Naive thymus-derived CD4-positive, alpha-beta T cell (primary cell): Measurements from ENCODE around the gene PDYN. TPM values are rescaled to one million over a fixed set of nuclear protein-coding genes. Genes with fewer than 3 reads are reported as not detected.

Experiments
- ATAC-seq: fragments of 150-1000 bp; cut with Tn5 transposase; 2 replicates; pipeline ENCODE4 v1.10.0; 2021; ENCODE audit warnings: mild to moderate bottlenecking, moderate library complexity
- CTCF ChIA-PET: fragments of 350-600 bp; sonication (Branson Sonifier 250); formaldehyde crosslinking; loops from one replicate; lab custom pipeline; 2021; ENCODE audit warnings: antibody characterized with exemption; lab: Charles Lee
- POLR2A ChIA-PET: fragments of 350-600 bp; sonication (Branson Sonifier 250); formaldehyde crosslinking; loops from one replicate; lab custom pipeline; 2021; ENCODE audit warnings: antibody characterized with exemption, inconsistent platforms; lab: Charles Lee
- DNase-seq, 9 donors: peaks; one replicate each; pipeline versions ENCODE4 v3.0.0 to v3.0.0-alpha.2; 2020 to 2022; ENCODE audit warnings: mixed read lengths in 1 of 9
- H3K27ac ChIP-seq: one replicate; pipeline ENCODE4 v1.7.0; 2013; ENCODE audit warnings: mild to moderate bottlenecking, low read depth, low read length, moderate library complexity
- H3K27me3 ChIP-seq, 2 donors: one replicate each; pipeline ENCODE4 v1.7.0; 2013; ENCODE audit warnings: low read length in 2 of 2, mild to moderate bottlenecking in 2 of 2, moderate library complexity in 2 of 2; ENCODE audit not compliant: control insufficient read depth in 2 of 2, insufficient read depth in 2 of 2
- H3K36me3 ChIP-seq, 3 experiments: 1 replicate in 2 of 3; 2 replicates in 1 of 3; pipeline ENCODE4 v1.7.0; 2013; ENCODE audit warnings: low read length in 3 of 3, mild to moderate bottlenecking in 3 of 3, moderate library complexity in 1 of 3; ENCODE audit not compliant: insufficient read depth in 3 of 3, control insufficient read depth in 2 of 3
- H3K4me1 ChIP-seq, 2 donors: one replicate each; pipeline ENCODE4 v1.7.0; 2013; ENCODE audit warnings: low read length in 2 of 2, mild to moderate bottlenecking in 2 of 2, moderate library complexity in 1 of 2; ENCODE audit not compliant: control insufficient read depth in 2 of 2, insufficient read depth in 2 of 2
- H3K4me3 ChIP-seq: 2 replicates; pipeline ENCODE4 v1.7.0; 2013; ENCODE audit warnings: mild to moderate bottlenecking, low read length
- H3K9me3 ChIP-seq, 3 experiments: 1 replicate in 2 of 3; 2 replicates in 1 of 3; pipeline ENCODE4 v1.7.0; 2013; ENCODE audit warnings: low read length in 3 of 3; ENCODE audit not compliant: control insufficient read depth in 2 of 3
- H3K27ac Mint-ChIP-seq, 9 donors: one replicate each; pipeline ENCODE4 v1.8.0; 2020 to 2022; ENCODE audit warnings: mixed read lengths in 9 of 9, mild to moderate bottlenecking in 8 of 9, moderate library complexity in 5 of 9, inconsistent platforms in 2 of 9
- H3K27me3 Mint-ChIP-seq, 5 donors: one replicate each; pipeline ENCODE4 v1.8.0; 2021 to 2022; ENCODE audit warnings: mixed read lengths in 5 of 5, mild to moderate bottlenecking in 1 of 5
- H3K36me3 Mint-ChIP-seq, 5 donors: one replicate each; pipeline ENCODE4 v1.8.0; 2020 to 2022; ENCODE audit warnings: mixed read lengths in 5 of 5, mild to moderate bottlenecking in 3 of 5, inconsistent platforms in 1 of 5
- H3K4me1 Mint-ChIP-seq, 7 donors: one replicate each; pipeline ENCODE4 v1.8.0; 2020 to 2022; ENCODE audit warnings: mixed read lengths in 7 of 7, mild to moderate bottlenecking in 3 of 7, inconsistent platforms in 1 of 7
- H3K4me3 Mint-ChIP-seq, 10 donors: one replicate each; pipeline ENCODE4 v1.8.0; 2020 to 2022; ENCODE audit warnings: mild to moderate bottlenecking in 10 of 10, mixed read lengths in 10 of 10, moderate library complexity in 6 of 10, inconsistent platforms in 2 of 10
- H3K9me3 Mint-ChIP-seq, 11 donors: one replicate each; pipeline ENCODE4 v1.8.0; 2020 to 2022; ENCODE audit warnings: mixed read lengths in 11 of 11, mild to moderate bottlenecking in 4 of 11, inconsistent platforms in 1 of 11, moderate library complexity in 1 of 11
- intact Hi-C, 2 donors: fragments of 100-400 bp; cut with micrococcal nuclease; formaldehyde crosslinking; loops; one replicate each; pipeline ENCODE4 v1.15.1; 2023
- polyA plus RNA-seq, 2 donors: library from polyadenylated mRNA; unstranded; fragments of 300-500 nt; fragmentation: Illumina TruSeq; gene quantifications; one replicate each; pipeline ENCODE4 v1.2.3, GENCODE V29; 2021
- total RNA-seq, 6 experiments: library from RNA in 5 of 6; stranded (reverse) in 5 of 6; gene quantifications; 1 replicate in 5 of 6; 2 replicates in 1 of 6; pipeline ENCODE4 v1.2.3 and lab custom pipeline; 2021 to 2026

PDYN gene
- total and polyA plus RNA-seq, 7 experiments from 2014 or later: not detected

DNA sequence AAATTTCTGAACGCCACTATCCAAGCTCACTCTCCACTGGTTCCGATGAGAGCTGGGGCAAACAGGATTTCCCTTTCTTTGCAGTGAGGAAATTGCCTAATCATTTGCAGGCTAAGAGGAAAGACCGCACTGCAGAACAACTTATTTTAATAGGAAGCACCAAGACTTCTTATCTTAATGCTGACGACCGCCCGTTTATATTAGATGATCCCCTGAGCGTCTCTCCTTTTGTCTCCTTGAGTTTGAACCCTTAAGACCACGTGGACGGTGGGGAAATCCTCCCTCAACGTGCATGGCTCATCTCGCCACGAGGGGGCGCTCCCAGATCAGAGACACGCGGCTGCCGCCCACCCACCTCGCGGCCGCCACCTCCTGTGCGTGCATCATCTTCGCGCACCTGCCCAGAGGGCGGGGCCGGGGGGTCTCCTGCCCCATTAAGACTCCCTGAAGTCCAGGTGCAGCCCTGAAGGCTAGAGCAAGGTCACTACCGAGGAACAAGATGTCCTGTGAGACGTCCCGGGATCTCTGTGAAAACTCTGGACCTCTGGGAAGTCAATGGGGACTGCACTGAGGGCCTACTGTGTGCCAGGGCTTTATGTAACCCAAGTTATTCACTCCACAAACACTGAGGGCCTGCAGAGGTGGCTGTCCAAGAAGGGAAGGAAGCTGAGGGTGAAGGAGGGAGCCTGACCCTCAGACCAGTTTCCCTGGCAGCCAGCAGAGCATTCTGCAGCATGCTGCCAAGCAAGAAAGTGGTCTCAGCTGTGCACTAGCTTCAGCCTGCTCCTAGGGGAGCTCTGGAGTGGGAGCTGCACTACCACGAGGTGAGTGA lies 28.1 kb downstream of the PDYN start:
- POLR2A ChIA-PET: no interaction called here
- DNase-seq (peak; percentile 34 to 85 (median 62)), ATAC-seq (peak; percentile 80)
- Histone ChIP-seq H3K4me3 (no peak overlapping the region), H3K36me3 (no peaks in the 10 kb centered on the region), H3K9me3 (no peaks in the 10 kb centered on the region), H3K4me1 (no peaks in the 10 kb centered on the region), H3K27ac (no peak overlapping the region), H3K27me3 (no peaks in the 10 kb centered on the region)
- Mint-ChIP-seq H3K36me3 (no peaks in the 10 kb centered on the region), H3K27ac (no peak overlapping the region), H3K4me3 (peak overlapping the region in 9 of 10 donors; percentile 33 to 72 (median 62)), H3K4me1 (peaks cover 4 to 9% (median 7%) of the 10 kb centered on the region in 7 donors), H3K27me3 (peaks cover 14 to 41% (median 28%) of the 10 kb centered on the region in 5 donors), H3K9me3 (peaks cover 0 to 4% (median 0%) of the 10 kb centered on the region in 11 donors)
- intact Hi-C loops: loop anchor here (1.0 to 5.0 kb wide), 4 partner anchors 127 to 487 kb away; no protein-coding TSS in a partner anchor
- CTCF ChIA-PET: interaction anchor here (0.6 to 3.0 kb wide), 8 partner anchors 10 to 260 kb away, joined by 3 to 43 read pairs (median 4); no protein-coding TSS in a partner anchor

DNA sequence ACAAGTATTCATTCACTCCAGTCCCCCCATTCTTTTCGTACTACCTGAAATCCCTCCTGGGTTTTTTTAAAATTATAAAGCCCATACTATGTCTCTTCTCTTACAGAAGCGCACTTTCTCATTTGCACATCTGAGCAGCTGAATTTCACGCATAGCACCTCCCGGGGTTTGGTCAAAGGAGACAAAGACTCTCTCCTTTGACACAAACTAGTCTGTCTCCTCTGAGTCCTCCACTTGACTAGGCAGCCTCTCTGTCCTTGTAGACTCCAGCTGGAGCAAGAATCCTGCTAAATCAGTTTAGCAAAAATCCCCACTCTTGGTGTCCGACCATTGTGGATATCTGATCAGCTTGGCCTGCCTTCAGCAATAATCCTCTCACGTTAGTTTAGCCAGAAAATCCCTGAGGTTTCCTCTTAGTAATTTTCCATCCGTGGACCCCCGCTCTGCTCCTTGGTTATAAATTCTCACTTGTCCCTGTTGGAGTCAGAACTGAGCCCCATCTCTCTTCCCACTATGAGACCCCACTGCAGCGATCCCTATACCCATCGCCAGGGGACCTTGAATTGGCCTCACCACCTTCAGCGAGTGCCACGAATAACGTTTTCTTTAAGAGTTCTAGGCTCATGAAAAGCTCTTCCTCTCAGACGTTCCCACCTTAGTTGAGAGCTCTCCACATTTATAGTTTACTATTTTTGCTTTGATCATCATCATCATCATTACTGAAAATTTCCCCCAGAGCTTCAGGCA lies 29.0 kb downstream of the PDYN start:
- CTCF ChIA-PET: interaction anchor here (0.6 to 3.0 kb wide), 6 partner anchors 13 to 261 kb away, joined by 3 to 43 read pairs (median 4); no protein-coding TSS in a partner anchor
- Histone ChIP-seq H3K4me1 (no peaks in the 10 kb centered on the region), H3K27me3 (no peaks in the 10 kb centered on the region), H3K9me3 (no peaks in the 10 kb centered on the region), H3K4me3 (no peak overlapping the region), H3K27ac (no peak overlapping the region), H3K36me3 (no peaks in the 10 kb centered on the region)
- POLR2A ChIA-PET: no interaction called here
- no peak for DNase-seq
- no peak for ATAC-seq
- H3K4me1 Mint-ChIP-seq: peaks cover 4 to 9% (median 7%) of the 10 kb centered on the region in 7 donors
- peaks cover 14 to 32% (median 30%) of the 10 kb centered on the region in 5 donors for H3K27me3 Mint-ChIP-seq
- H3K36me3 Mint-ChIP-seq: no peaks in the 10 kb centered on the region
- intact Hi-C loops: loop anchor here (1.0 to 5.0 kb wide), 4 partner anchors 128 to 487 kb away; no protein-coding TSS in a partner anchor
- peaks cover 0 to 4% (median 0%) of the 10 kb centered on the region in 11 donors for H3K9me3 Mint-ChIP-seq
- H3K4me3 Mint-ChIP-seq: peak overlapping the region in 9 of 10 donors; percentile 33 to 72 (median 62)
- no peak overlapping the region for H3K27ac Mint-ChIP-seq

DNA sequence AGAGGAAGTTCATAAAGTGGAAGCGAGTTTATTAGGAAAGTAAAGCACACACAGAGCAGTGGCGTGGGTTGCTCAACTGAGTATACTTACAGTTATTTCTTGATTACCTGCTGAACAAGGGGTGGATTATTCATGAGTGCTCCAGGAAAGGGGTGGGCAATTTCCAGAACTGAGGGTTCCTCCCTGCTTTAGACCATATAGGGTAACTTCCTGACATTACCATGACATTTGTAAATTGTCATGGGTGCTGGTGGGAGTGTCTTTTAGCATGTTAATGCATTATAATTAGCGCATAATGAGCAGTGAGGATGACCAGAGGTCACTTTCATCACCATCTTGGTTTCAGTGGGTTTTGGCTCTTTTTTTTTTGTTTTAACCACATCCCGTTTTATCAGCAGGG lies 29.8 kb downstream of the PDYN start:
- H3K4me1 Mint-ChIP-seq: peaks cover 4 to 9% (median 7%) of the 10 kb centered on the region in 7 donors
- intact Hi-C loops: loop anchor here in 1 of 2 donors (2.0 kb wide), 2 partner anchors 129 to 139 kb away; no protein-coding TSS in a partner anchor

GRCh38 chr20:1961374-1961773 lies 32.5 kb downstream of the PDYN start:
- ATAC-seq (no peak), DNase-seq (no peak)
- Mint-ChIP-seq H3K4me3 (no peak overlapping the region), H3K36me3 (no peaks in the 10 kb centered on the region), H3K27ac (no peak overlapping the region), H3K27me3 (peaks cover 28 to 50% (median 39%) of the 10 kb centered on the region in 5 donors), H3K9me3 (peaks cover 0 to 4% (median 0%) of the 10 kb centered on the region in 11 donors), H3K4me1 (peaks cover 4 to 9% (median 7%) of the 10 kb centered on the region in 7 donors)
- Histone ChIP-seq H3K9me3 (no peaks in the 10 kb centered on the region), H3K27ac (no peak overlapping the region), H3K27me3 (no peaks in the 10 kb centered on the region), H3K4me1 (no peaks in the 10 kb centered on the region), H3K4me3 (no peak overlapping the region), H3K36me3 (no peaks in the 10 kb centered on the region)
- intact Hi-C loops: no loop called here
- ChIA-PET POLR2A (no interaction called here), CTCF (no interaction called here)

More for the DNA sequence above, 29.8 kb downstream of the PDYN start:
- DNase-seq (no peak), ATAC-seq (peak; percentile 40)
- POLR2A ChIA-PET: no interaction called here
- no peak overlapping the region for H3K4me3 ChIP-seq
- H3K27me3 Mint-ChIP-seq: peaks cover 16 to 38% (median 35%) of the 10 kb centered on the region in 5 donors
- H3K36me3 Mint-ChIP-seq: no peaks in the 10 kb centered on the region
- H3K9me3 ChIP-seq: no peaks in the 10 kb centered on the region
- no peak overlapping the region for H3K27ac ChIP-seq
- H3K36me3 ChIP-seq: no peaks in the 10 kb centered on the region
- peaks cover 0 to 4% (median 0%) of the 10 kb centered on the region in 11 donors for H3K9me3 Mint-ChIP-seq
- H3K27ac Mint-ChIP-seq: no peak overlapping the region
- CTCF ChIA-PET: interaction anchor here (2.3 kb wide), 1 partner anchor 208 kb away, joined by 8 read pairs; no protein-coding TSS in a partner anchor
- no peak overlapping the region for H3K4me3 Mint-ChIP-seq
- no peaks in the 10 kb centered on the region for H3K27me3 ChIP-seq
- H3K4me1 ChIP-seq: no peaks in the 10 kb centered on the region

GRCh38 chr20:1959156-1959555 lies 34.7 kb downstream of the PDYN start:
- CTCF ChIA-PET: interaction anchor here (0.6 kb wide), 1 partner anchor 1372 kb away, joined by 8 read pairs; no protein-coding TSS in a partner anchor
- peaks cover 21 to 42% (median 40%) of the 10 kb centered on the region in 5 donors for H3K27me3 Mint-ChIP-seq

GRCh38 chr20:1958426-1958825 lies 35.4 kb downstream of the PDYN start:
- Histone ChIP-seq H3K36me3 (no peaks in the 10 kb centered on the region), H3K27ac (no peak overlapping the region), H3K9me3 (no peaks in the 10 kb centered on the region), H3K4me3 (no peak overlapping the region), H3K4me1 (no peaks in the 10 kb centered on the region), H3K27me3 (no peaks in the 10 kb centered on the region)
- DNase-seq (no peak), ATAC-seq (no peak)
- ChIA-PET CTCF (interaction anchor here (0.6 kb wide), 1 partner anchor 1372 kb away, joined by 8 read pairs; no protein-coding TSS in a partner anchor), POLR2A (no interaction called here)
- no peaks in the 10 kb centered on the region for H3K4me1 Mint-ChIP-seq
- peaks cover 21 to 42% (median 38%) of the 10 kb centered on the region in 5 donors for H3K27me3 Mint-ChIP-seq
- H3K9me3 Mint-ChIP-seq: no peaks in the 10 kb centered on the region
- H3K36me3 Mint-ChIP-seq: no peaks in the 10 kb centered on the region
- intact Hi-C loops: no loop called here
- H3K27ac Mint-ChIP-seq: no peak overlapping the region
- no peak overlapping the region for H3K4me3 Mint-ChIP-seq

More at GRCh38 chr20:1959156-1959555, 34.7 kb downstream of the PDYN start:
- Histone ChIP-seq H3K4me1 (no peaks in the 10 kb centered on the region), H3K27me3 (no peaks in the 10 kb centered on the region), H3K4me3 (no peak overlapping the region), H3K27ac (no peak overlapping the region), H3K36me3 (no peaks in the 10 kb centered on the region), H3K9me3 (no peaks in the 10 kb centered on the region)
- DNase-seq: no peak
- H3K27ac Mint-ChIP-seq: no peak overlapping the region
- H3K4me1 Mint-ChIP-seq: no peaks in the 10 kb centered on the region
- H3K4me3 Mint-ChIP-seq: no peak overlapping the region
- no peak for ATAC-seq
- intact Hi-C loops: no loop called here
- no peaks in the 10 kb centered on the region for H3K36me3 Mint-ChIP-seq
- no peaks in the 10 kb centered on the region for H3K9me3 Mint-ChIP-seq
- POLR2A ChIA-PET: no interaction called here
